Activated T-cell treated with anti-CD3 and anti-CD28 coated beads for 24 hours (primary cell): ENCODE measurements around the gene CLEC2B.
"Not testable (repeated sequence)": the region's sequence is repeated elsewhere in the genome, so short reads cannot be mapped to it uniquely, and the experiment has no call there.

Source experiments
- DNase-seq: peaks from one replicate; pipeline ENCODE4 v3.0.0-alpha.2; 2020; ENCODE audit warnings: low read depth

CLEC2B gene

GRCh38 chr12:9869307-9870161 is at the start of gene CLEC2B:
TSS of gene CLEC2B (minus strand) at chr12:9869354.
- DNase-seq: no peak

GRCh38 chr12:9911708-9912107 is 42.6 kb upstream of the CLEC2B start:
- DNase-seq: no peak

- DNase-seq: no peak
These were observed 41.7 kb upstream of the CLEC2B start for GRCh38 chr12:9910716-9911421.

- no peak for DNase-seq
These were observed 40.6 kb upstream of the CLEC2B start for GRCh38 chr12:9909724-9910123.

- DNase-seq: no peak
These were observed 39.2 kb upstream of the CLEC2B start for GRCh38 chr12:9908350-9908749.

GRCh38 chr12:9907769-9908168 is 38.6 kb upstream of the CLEC2B start:
- DNase-seq: no peak

- DNase-seq: peak; percentile 16
These were observed 37.7 kb upstream of the CLEC2B start for GRCh38 chr12:9906873-9907272.

- no peak for DNase-seq
These were observed 33.5 kb upstream of the CLEC2B start for GRCh38 chr12:9902539-9903228.

GRCh38 chr12:9900930-9901329 is 31.8 kb upstream of the CLEC2B start:
- no peak for DNase-seq

- no peak for DNase-seq
These were observed 30.1 kb upstream of the CLEC2B start for GRCh38 chr12:9899209-9899608.

- no peak for DNase-seq
These were observed 28.4 kb upstream of the CLEC2B start for GRCh38 chr12:9897535-9897934.

- no peak for DNase-seq
These were observed 26.2 kb upstream of the CLEC2B start for GRCh38 chr12:9895215-9895971.

- DNase-seq: no peak
These were observed 19.6 kb upstream of the CLEC2B start for GRCh38 chr12:9888665-9889273.

GRCh38 chr12:9883175-9883574 is 14.0 kb upstream of the CLEC2B start:
- DNase-seq: no peak

- no peak for DNase-seq
These were observed 12.8 kb upstream of the CLEC2B start for GRCh38 chr12:9881988-9882387.

- no peak for DNase-seq
These were observed 12.1 kb upstream of the CLEC2B start, which contains the start of gene KLRF2 for GRCh38 chr12:9881246-9881645. TSS of gene KLRF2 (plus strand) at chr12:9881489. CDS start at chr12:9881596, 107 bp downstream.

- DNase-seq: no peak
These were observed 11.5 kb upstream of the CLEC2B start for GRCh38 chr12:9880532-9881078.

GRCh38 chr12:9876120-9876519 is 7.0 kb upstream of the CLEC2B start:
- DNase-seq: not testable (repeated sequence)

- DNase-seq: no peak
These were observed 3.6 kb upstream of the CLEC2B start for GRCh38 chr12:9872742-9873141.

GRCh38 chr12:9872162-9872561 is 3.0 kb upstream of the CLEC2B start:
- no peak for DNase-seq

- no peak for DNase-seq
These were observed 1.2 kb upstream of the CLEC2B start for GRCh38 chr12:9870286-9870866.
